ENCODE data around the gene SEMA4G. TPM values are rescaled to one million over a fixed set of nuclear protein-coding genes. Genes with fewer than 3 reads are reported as not detected.

SEMA4G gene, protein sequence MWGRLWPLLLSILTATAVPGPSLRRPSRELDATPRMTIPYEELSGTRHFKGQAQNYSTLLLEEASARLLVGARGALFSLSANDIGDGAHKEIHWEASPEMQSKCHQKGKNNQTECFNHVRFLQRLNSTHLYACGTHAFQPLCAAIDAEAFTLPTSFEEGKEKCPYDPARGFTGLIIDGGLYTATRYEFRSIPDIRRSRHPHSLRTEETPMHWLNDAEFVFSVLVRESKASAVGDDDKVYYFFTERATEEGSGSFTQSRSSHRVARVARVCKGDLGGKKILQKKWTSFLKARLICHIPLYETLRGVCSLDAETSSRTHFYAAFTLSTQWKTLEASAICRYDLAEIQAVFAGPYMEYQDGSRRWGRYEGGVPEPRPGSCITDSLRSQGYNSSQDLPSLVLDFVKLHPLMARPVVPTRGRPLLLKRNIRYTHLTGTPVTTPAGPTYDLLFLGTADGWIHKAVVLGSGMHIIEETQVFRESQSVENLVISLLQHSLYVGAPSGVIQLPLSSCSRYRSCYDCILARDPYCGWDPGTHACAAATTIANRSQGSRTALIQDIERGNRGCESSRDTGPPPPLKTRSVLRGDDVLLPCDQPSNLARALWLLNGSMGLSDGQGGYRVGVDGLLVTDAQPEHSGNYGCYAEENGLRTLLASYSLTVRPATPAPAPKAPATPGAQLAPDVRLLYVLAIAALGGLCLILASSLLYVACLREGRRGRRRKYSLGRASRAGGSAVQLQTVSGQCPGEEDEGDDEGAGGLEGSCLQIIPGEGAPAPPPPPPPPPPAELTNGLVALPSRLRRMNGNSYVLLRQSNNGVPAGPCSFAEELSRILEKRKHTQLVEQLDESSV
- 0.63 and 0.94 TPM in 2 replicates for total RNA-seq

DNA sequence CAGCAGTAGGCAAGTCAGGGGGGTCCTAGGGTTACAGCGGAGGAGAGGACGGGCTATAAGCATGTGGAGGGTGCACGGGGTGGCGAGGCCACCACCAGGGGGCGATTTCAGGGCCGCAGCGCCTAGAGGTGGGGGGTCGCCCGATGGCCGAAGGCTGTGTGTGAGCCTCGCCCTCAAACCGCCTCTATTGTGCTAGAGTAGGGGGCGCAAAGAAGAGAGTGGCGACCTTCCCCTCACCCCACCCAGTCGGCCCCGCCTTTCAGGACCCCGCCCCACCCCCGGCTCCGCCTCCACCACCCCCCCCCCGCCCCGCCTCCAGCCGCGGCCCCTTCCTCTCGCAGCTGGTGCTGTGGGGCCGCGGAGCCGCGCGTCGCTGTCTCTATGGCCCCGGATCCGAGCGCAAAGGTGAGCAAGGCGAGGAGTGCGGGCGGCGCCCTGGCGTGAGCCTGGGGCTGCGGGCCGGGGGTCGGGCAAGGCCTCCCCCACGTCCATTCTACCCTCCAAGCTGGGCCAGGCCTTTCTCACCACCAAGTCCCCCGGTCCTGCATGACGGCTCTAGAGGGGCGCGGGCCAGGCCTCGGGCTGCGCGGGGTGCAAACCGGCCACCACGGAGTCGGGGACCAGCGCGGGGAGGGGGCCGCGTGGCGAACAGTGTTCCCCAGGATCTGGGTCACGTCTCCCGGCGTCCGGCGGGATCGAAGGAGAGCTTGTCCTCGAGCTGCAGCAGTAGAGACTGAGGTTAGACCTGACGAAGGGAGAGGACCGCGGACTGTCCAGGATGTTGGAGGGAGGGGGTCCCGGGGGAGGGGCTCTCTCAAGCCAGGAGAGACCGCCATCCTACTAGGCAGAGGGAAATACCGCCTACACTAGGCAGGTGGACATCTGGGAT lies at the start of gene SEMA4G:
SEMA4G (plus strand) TSS at position 318 of the 889 bp plus-strand sequence. CDS start 3,409 bp downstream, outside the sequence.

DNA sequence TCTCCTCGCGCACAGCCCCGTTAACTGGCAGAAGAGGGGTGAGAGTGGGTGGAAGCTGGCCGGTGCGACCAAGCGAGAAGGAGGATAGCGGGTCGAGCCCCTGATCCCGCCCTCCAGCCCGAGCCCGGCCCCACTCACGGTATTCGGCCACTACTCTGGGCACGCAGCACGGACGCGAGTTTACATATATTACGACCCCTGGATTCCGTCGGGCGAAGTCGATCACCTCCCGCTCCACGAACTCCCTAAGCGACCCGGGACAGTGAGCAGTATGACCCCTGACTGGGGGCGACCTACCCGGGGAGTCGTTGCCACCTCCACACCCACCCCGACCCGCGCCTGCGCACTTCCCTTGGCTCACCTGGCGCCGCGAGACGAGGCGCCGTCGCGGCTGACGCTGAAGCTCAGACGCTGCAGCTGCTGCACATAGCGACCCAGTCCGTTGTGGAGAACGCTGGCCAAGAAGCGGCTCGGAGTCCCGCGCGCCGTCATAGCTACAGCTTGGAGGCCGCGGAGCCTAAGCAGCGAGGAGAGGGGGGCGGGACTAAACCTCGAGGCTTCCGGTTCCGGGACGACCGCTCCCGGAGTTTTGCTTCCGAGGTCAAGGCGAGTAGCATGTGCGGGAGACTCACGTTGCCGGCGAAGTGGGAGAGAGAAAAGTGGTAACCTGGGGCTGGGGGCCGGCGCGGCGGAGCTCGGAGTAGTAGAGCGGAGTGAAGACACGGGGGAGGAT lies 17.8 kb downstream of the SEMA4G start, which contains the start of the genes MRPL43 and TWNK:
MRPL43 (minus strand) TSS at position 546 of the 733 bp plus-strand sequence; CDS start at position 492, 54 bp downstream.
TWNK (plus strand) TSS at position 592 of the 733 bp plus-strand sequence. CDS start 668 bp downstream, outside the sequence.

DNA sequence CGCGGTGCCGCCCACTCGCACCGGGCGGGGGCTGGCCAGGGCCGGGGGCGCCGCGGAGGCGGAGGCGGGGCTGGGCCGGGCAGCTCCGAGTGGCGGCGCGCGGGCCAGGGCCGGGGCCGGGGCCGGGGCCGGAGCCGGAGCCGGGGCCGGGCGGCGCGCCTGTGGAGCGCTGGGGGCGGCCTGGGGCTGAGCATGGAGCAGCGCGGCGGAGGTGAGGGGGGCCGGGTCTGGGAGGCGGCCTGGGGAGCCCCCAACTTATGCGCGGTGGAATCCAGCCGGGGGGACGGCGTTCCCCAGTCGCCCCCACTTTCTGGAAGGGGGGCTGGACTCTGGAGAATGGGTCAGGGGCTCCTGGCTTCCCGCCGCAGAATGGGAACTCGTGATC lies 30.4 kb downstream of the SEMA4G start, which contains the start of gene LZTS2:
LZTS2 (plus strand) TSS at position 67 of the 385 bp plus-strand sequence. CDS start 2,731 bp downstream, outside the sequence.

Other genes starting within 250 kb of the SEMA4G start
- not detected in 2 replicates for gene PAX2, start 223.9 kb upstream of the SEMA4G start, total RNA-seq
- 20.6 and 22.5 TPM in 2 replicates for gene SLF2, start 56.5 kb upstream of the SEMA4G start, total RNA-seq
- gene MRPL43, start 18.0 kb downstream of the SEMA4G start, total RNA-seq = 40.0 and 50.7 TPM in 2 replicates
- 7.6 and 9.4 TPM in 2 replicates for gene TWNK, start 18.0 kb downstream of the SEMA4G start, total RNA-seq
- 33.7 and 45.4 TPM in 2 replicates for gene LZTS2, start 30.3 kb downstream of the SEMA4G start, total RNA-seq
- 0.27 and 0.85 TPM in 2 replicates for gene PDZD7, start 61.6 kb downstream of the SEMA4G start, total RNA-seq
- gene SFXN3, start 61.7 kb downstream of the SEMA4G start, total RNA-seq = 59.2 and 63.5 TPM in 2 replicates
- gene KAZALD1, start 92.5 kb downstream of the SEMA4G start, total RNA-seq = 1.1 and 1.7 TPM in 2 replicates
- 0.18 TPM in 1 of 2 replicates, not detected in the other for gene TLX1, start 161.8 kb downstream of the SEMA4G start, total RNA-seq

Data from endothelial cell of coronary artery (primary cell).